Gastrocnemius medialis (tissue), 4 donors: ENCODE data around the gene PROC.

Experiments
- CTCF ChIP-seq, 5 experiments: fragments of 450-650 bp in 3 of 5; fragments of 200-600 bp in 2 of 5; sonication (generic) in 2 of 5; IDR thresholded peaks in 4 of 5; conservative IDR thresholded peaks in 1 of 5; 1 replicate in 4 of 5; 2 replicates in 1 of 5; pipeline ENCODE4 v1.5.1; 2016 to 2019; ENCODE audit warnings: antibody characterized with exemption in 5 of 5, mild to moderate bottlenecking in 3 of 5, moderate library complexity in 3 of 5
- POLR2A ChIP-seq, 2 donors: fragments of 450-650 bp; IDR thresholded peaks; one replicate each; pipeline ENCODE4 v1.6.1; 2017; ENCODE audit warnings: antibody characterized with exemption in 2 of 2, mild to moderate bottlenecking in 2 of 2, moderate library complexity in 2 of 2

- no peak for TF ChIP-seq CTCF (IDR thresholded peaks at IDR 0.05 in 4 of 5, conservative IDR thresholded peaks at IDR 0.05 in 1 of 5)
- no peak for TF ChIP-seq POLR2A (IDR thresholded peaks at IDR 0.05)
Observed at GRCh38 chr2:127428057-127428814, 10.0 kb downstream of the PROC start.
